Measurements from ENCODE around the gene CENATAC. TPM values are rescaled to one million over a fixed set of nuclear protein-coding genes. Genes with fewer than 3 reads are reported as not detected.

The CENATAC gene
- total and polyA plus RNA-seq, 2 experiments from 2014 or later, result 24.5 to 26.2 TPM

- H3K79me2 ChIP-seq, result no peaks in the 10 kb centered on the region
- H2AFZ ChIP-seq, result no peak overlapping the region
- no peaks in the 10 kb centered on the region for H3K9me3 ChIP-seq (ENCODE audit: low read depth)
- H3K4me3 ChIP-seq, result no peak overlapping the region
- no peak for DNase-seq (ENCODE audit: low spot score)
- H4K20me1 ChIP-seq (ENCODE audit: insufficient read depth, poor library complexity, severe bottlenecking), result no peaks in the 10 kb centered on the region
- H3K36me3 ChIP-seq (replicated peaks; ENCODE audit: insufficient read depth, low read depth), result no peaks in the 10 kb centered on the region
- H3K9me2 ChIP-seq (replicated peaks; ENCODE audit: insufficient read depth), result no peaks in the 10 kb centered on the region
- H3K4me2 ChIP-seq, result no peak overlapping the region
- no peaks in the 10 kb centered on the region for H3K4me1 ChIP-seq (ENCODE audit: insufficient read depth)
- TF ChIP-seq CTCF (IDR thresholded peaks at IDR 0.05; ENCODE audit: poor library complexity) (no peak), EZH2phosphoT487 (IDR thresholded peaks at IDR 0.05; ENCODE audit: low read depth, severe bottlenecking, unreplicated experiment) (no peak), EZH2 (IDR thresholded peaks at IDR 0.05; ENCODE audit: borderline replicate concordance) (no peak)
- WGBS (ENCODE audit: low lambda C conversion rate, missing lambda C conversion rate), result 89% methylated on average over 9 of the region's 9 CpGs
- H3K27ac ChIP-seq, result no peak overlapping the region
- no peaks in the 10 kb centered on the region for H3K27me3 ChIP-seq
These were observed 45.0 kb downstream of the CENATAC start for GRCh38 chr11:119042927-119043326.

- H3K79me2 ChIP-seq, result no peaks in the 10 kb centered on the region
- TF ChIP-seq CTCF (IDR thresholded peaks at IDR 0.05; ENCODE audit: poor library complexity) (no peak), EZH2 (IDR thresholded peaks at IDR 0.05; ENCODE audit: borderline replicate concordance) (no peak), EZH2phosphoT487 (IDR thresholded peaks at IDR 0.05; ENCODE audit: low read depth, severe bottlenecking, unreplicated experiment) (no peak)
- no peak overlapping the region for H3K4me2 ChIP-seq
- H4K20me1 ChIP-seq (ENCODE audit: insufficient read depth, poor library complexity, severe bottlenecking), result no peaks in the 10 kb centered on the region
- no peaks in the 10 kb centered on the region for H3K27me3 ChIP-seq
- H3K9me2 ChIP-seq (replicated peaks; ENCODE audit: insufficient read depth), result no peaks in the 10 kb centered on the region
- H3K36me3 ChIP-seq (replicated peaks; ENCODE audit: insufficient read depth, low read depth), result no peaks in the 10 kb centered on the region
- no peaks in the 10 kb centered on the region for H3K9me3 ChIP-seq (ENCODE audit: low read depth)
- no peak overlapping the region for H3K27ac ChIP-seq
- no peak for DNase-seq (ENCODE audit: low spot score)
- no peaks in the 10 kb centered on the region for H3K4me1 ChIP-seq (ENCODE audit: insufficient read depth)
- no peak overlapping the region for H2AFZ ChIP-seq
- 77% methylated on average over 6 of the region's 6 CpGs for WGBS (ENCODE audit: low lambda C conversion rate, missing lambda C conversion rate)
- H3K4me3 ChIP-seq, result no peak overlapping the region
These were observed 46.8 kb downstream of the CENATAC start for GRCh38 chr11:119044708-119045107.

GRCh38 chr11:119046489-119046888 is 48.6 kb downstream of the CENATAC start:
- DNase-seq (ENCODE audit: low spot score), result no peak
- Histone ChIP-seq H3K9me2 (replicated peaks; ENCODE audit: insufficient read depth) (no peaks in the 10 kb centered on the region), H4K20me1 (ENCODE audit: insufficient read depth, poor library complexity, severe bottlenecking) (no peaks in the 10 kb centered on the region), H3K4me3 (no peak overlapping the region), H2AFZ (no peak overlapping the region), H3K27me3 (no peaks in the 10 kb centered on the region), H3K27ac (no peak overlapping the region), H3K79me2 (no peaks in the 10 kb centered on the region), H3K36me3 (replicated peaks; ENCODE audit: insufficient read depth, low read depth) (no peaks in the 10 kb centered on the region), H3K4me1 (ENCODE audit: insufficient read depth) (no peaks in the 10 kb centered on the region), H3K9me3 (ENCODE audit: low read depth) (no peaks in the 10 kb centered on the region), H3K4me2 (no peak overlapping the region)
- no peak for TF ChIP-seq CTCF (IDR thresholded peaks at IDR 0.05; ENCODE audit: poor library complexity)
- 99% methylated on average over 6 of the region's 6 CpGs for WGBS (ENCODE audit: low lambda C conversion rate, missing lambda C conversion rate)

GRCh38 chr11:119047205-119047604 is 49.3 kb downstream of the CENATAC start:
- no peaks in the 10 kb centered on the region for H3K36me3 ChIP-seq (replicated peaks; ENCODE audit: insufficient read depth, low read depth)

More at GRCh38 chr11:119047205-119047604, 49.3 kb downstream of the CENATAC start:
- Histone ChIP-seq H3K4me3 (no peak overlapping the region), H3K27me3 (no peaks in the 10 kb centered on the region), H3K4me1 (ENCODE audit: insufficient read depth) (no peaks in the 10 kb centered on the region), H4K20me1 (ENCODE audit: insufficient read depth, poor library complexity, severe bottlenecking) (no peaks in the 10 kb centered on the region), H3K79me2 (no peaks in the 10 kb centered on the region), H3K4me2 (no peak overlapping the region), H2AFZ (no peak overlapping the region), H3K9me3 (ENCODE audit: low read depth) (no peaks in the 10 kb centered on the region), H3K27ac (no peak overlapping the region), H3K9me2 (replicated peaks; ENCODE audit: insufficient read depth) (no peaks in the 10 kb centered on the region)
- no peak for TF ChIP-seq EZH2 (IDR thresholded peaks at IDR 0.05; ENCODE audit: borderline replicate concordance)
- TF ChIP-seq CTCF (IDR thresholded peaks at IDR 0.05; ENCODE audit: poor library complexity), result no peak
- no peak for TF ChIP-seq EZH2phosphoT487 (IDR thresholded peaks at IDR 0.05; ENCODE audit: low read depth, severe bottlenecking, unreplicated experiment)
- DNase-seq (ENCODE audit: low spot score), result no peak
- WGBS (ENCODE audit: low lambda C conversion rate, missing lambda C conversion rate), result 95% methylated on average over 6 of the region's 6 CpGs

Measured in hepatocyte (in vitro differentiated cells).